ENCODE data around the gene TMPRSS7. TPM values are rescaled to one million over a fixed set of nuclear protein-coding genes. Genes with fewer than 3 reads are reported as not detected.

Gene TMPRSS7
- total RNA-seq, 1 donor: not detected

DNA sequence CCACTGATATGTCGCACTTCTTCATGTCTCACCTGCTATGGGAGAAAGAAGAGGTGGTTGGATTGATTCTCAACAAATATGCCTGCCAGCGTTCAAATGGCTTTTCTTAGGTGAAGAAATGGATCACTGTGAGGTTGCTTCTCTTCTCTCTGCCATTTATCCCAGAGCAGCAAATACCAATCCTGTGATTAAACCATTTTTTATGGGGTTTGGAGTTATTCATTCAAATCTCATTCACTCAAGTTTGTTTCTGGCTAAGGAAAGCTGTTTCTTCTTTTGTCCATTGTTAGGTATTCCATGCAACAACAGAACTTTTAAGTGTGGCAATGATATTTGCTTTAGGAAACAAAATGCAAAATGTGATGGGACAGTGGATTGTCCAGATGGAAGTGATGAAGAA lies 39.5 kb downstream of the TMPRSS7 start:
- H3K9me3 ChIP-seq (ENCODE audit: low read depth, low read length): no peaks in the 10 kb centered on the region
- peaks cover 5% of the 10 kb centered on the region for H3K4me1 ChIP-seq (ENCODE audit: insufficient read depth, low read length)
- no peaks in the 10 kb centered on the region for H3K27me3 ChIP-seq (ENCODE audit: insufficient read depth, low read length)
- no peak overlapping the region for H3K4me3 ChIP-seq (ENCODE audit: low read length)

DNA sequence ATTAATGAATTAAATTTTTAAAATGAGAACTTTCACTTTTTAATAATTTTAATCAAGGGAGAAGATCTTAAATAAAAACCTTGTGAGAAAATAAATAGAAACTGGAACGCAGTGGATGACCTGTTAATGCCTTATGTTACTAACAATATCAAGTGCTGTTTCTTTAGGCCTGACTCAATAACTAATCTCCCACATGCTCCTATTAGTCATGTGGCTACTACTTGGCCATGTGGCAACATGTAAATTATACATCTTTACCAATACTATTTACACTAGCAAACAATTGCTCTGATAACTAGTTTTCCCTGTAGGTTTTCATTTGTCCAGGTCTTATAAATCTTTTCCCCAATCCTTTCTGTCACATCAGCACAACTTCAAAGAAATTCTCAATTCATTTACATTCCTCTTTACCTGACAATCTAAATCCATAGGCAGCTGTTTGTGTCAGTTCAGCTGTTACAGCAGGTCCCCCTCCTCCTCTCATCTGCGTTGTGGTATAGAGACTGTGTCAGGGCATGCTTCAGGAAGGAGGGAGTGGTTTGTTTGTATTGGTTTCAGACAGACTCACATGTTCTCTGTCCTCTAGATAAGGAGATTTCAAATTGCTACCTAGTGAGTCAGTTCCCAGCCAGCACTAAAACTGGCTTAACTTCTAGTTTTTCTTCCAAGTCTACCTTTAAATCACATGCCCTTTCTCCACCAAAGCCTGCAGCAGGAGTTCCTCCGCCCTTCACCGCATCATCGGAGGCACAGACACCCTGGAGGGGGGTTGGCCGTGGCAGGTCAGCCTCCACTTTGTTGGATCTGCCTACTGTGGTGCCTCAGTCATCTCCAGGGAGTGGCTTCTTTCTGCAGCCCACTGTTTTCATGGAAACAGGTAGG lies 40.3 kb downstream of the TMPRSS7 start:
- H3K4me3 ChIP-seq (ENCODE audit: low read length): no peak overlapping the region
- H3K9me3 ChIP-seq (ENCODE audit: low read depth, low read length): no peaks in the 10 kb centered on the region
- no peaks in the 10 kb centered on the region for H3K27me3 ChIP-seq (ENCODE audit: insufficient read depth, low read length)
- peaks cover 5% of the 10 kb centered on the region for H3K4me1 ChIP-seq (ENCODE audit: insufficient read depth, low read length)

DNA sequence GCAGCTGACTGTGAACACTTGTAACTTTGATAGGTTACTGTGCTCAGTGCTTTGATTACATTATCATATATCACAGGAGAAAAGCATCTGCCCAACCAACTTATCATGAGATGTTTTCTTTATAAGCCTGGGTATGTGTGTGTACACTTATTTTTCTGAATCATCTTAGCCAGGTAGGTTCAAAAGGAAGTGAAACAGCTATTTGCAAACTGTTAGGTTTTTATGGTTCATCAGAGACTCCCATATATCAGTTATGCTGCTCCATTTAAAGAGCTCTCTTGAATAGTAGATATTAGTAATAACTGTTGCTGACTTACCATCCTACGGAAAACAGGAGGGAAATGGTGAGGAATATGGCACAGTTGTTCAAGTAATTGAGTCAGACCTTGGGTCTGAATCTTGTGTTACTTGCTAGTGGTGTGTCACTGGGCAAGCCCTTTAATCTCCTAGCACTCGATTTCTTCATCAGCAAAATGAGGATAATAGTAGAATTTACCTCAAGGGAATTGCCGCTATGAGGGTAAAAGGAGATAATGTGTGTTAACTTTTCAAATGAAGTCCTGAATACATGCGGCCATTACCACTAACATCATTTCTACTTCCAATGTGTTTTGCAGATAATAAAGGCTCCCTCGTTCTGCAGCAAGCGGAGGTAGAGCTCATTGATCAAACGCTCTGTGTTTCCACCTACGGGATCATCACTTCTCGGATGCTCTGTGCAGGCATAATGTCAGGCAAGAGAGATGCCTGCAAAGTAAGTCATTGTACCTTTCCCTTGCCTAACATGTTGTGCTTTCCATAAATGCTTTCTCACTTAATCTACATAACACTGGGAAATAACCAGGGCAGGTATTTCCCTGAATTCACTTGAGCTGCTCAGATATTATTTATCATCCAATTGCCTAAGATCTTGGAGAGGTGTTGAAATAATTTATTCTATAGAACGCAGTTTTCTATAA lies 43.9 kb downstream of the TMPRSS7 start:
- Histone ChIP-seq H3K4me1 (ENCODE audit: insufficient read depth, low read length) (peaks cover 5% of the 10 kb centered on the region), H3K27me3 (ENCODE audit: insufficient read depth, low read length) (peaks cover 3% of the 10 kb centered on the region), H3K4me3 (ENCODE audit: low read length) (no peak overlapping the region), H3K9me3 (ENCODE audit: low read depth, low read length) (no peaks in the 10 kb centered on the region)

DNA sequence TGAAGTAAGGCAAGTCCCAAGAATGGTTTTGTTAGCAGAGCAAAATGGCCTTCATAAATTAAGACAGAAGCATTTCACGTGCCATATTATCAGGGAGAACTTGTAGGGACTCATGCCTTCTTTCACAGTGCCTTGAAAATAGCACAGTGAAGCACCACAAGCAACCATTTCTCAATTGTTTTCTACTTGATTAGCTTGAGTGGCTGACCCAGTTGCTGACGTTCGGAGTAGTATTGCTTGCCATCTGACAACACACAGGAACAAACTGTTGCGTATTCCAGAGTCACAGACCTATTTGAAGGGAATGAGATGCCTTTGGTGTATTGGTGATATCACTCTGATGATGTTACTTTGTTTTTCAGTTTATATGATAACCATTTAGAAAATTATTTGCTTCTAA lies 48.7 kb downstream of the TMPRSS7 start:
- Histone ChIP-seq H3K9me3 (ENCODE audit: low read depth, low read length) (no peaks in the 10 kb centered on the region), H3K4me1 (ENCODE audit: insufficient read depth, low read length) (peaks cover 13% of the 10 kb centered on the region), H3K4me3 (ENCODE audit: low read length) (no peak overlapping the region), H3K27me3 (ENCODE audit: insufficient read depth, low read length) (peaks cover 41% of the 10 kb centered on the region)

DNA sequence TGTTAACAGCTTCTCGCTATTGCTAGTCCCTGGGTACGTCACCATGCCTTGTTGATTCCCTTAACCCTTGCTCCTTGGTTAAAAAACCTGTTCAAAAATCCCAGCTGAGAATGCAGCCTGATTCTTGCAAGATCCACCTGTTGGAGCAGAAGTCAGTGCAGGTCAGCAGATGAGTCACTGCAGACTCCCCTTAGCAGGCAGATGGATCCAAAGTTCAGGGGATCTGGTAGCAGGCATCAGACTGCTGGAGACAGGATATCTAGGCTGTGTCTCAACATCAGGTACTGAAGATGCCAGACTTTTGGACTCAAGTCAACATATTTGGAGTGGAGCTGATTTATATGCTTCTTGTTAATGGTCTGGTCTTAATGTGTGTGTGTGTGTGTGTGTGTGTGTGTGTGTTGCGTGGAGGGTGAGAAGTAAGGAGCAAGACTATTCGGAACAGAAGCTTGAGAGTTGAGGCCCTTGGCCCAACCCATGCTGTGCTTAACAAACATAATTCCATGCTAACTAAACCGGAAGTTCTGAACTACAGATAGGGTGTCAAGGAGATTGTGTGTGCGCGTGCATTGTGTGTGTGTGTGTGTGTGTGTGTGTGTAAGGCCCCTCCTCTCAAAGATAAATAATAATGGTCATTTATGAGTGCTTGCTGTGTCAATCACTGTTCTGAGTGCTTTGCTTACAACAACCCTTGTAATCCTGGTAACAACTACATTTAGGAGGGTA lies 50.6 kb downstream of the TMPRSS7 start:
- no peaks in the 10 kb centered on the region for H3K9me3 ChIP-seq (ENCODE audit: low read depth, low read length)
- H3K27me3 ChIP-seq (ENCODE audit: insufficient read depth, low read length): peaks cover 58% of the 10 kb centered on the region
- H3K4me1 ChIP-seq (ENCODE audit: insufficient read depth, low read length): peaks cover 14% of the 10 kb centered on the region
- H3K4me3 ChIP-seq (ENCODE audit: low read length): no peak overlapping the region

DNA sequence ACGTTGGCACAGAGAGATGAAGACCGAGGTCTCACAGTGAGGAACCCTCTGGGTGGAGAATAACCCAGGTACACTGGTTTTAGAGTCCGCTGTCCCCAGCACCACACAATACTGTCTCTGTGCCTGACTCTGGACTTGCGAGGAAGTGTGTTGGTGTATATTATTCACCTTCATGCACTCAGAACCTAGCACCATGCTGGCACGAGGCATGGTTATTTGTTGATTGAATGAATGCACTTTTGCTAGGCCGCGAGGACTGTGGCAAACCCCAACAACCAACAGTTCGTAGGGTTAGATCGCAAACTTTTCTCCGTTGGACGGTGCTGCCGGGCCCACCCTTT lies 51.2 kb downstream of the TMPRSS7 start:
- H3K4me1 ChIP-seq (ENCODE audit: insufficient read depth, low read length): peaks cover 20% of the 10 kb centered on the region
- H3K27me3 ChIP-seq (ENCODE audit: insufficient read depth, low read length): peaks cover 61% of the 10 kb centered on the region
- H3K4me3 ChIP-seq (ENCODE audit: low read length): no peak overlapping the region
- H3K9me3 ChIP-seq (ENCODE audit: low read depth, low read length): no peaks in the 10 kb centered on the region

- peaks cover 61% of the 10 kb centered on the region for H3K27me3 ChIP-seq (ENCODE audit: insufficient read depth, low read length)
- no peaks in the 10 kb centered on the region for H3K9me3 ChIP-seq (ENCODE audit: low read depth, low read length)
- H3K4me3 ChIP-seq (ENCODE audit: low read length): peak within 1 kb of the TSS; percentile 31
- peaks cover 23% of the 10 kb centered on the region for H3K4me1 ChIP-seq (ENCODE audit: insufficient read depth, low read length)
Measured at GRCh38 chr3:112086076-112086854, 51.7 kb downstream of the TMPRSS7 start, which contains the start of gene C3orf52. Gene C3orf52 (plus strand): TSS chr3:112086389. CDS start chr3:112086408, 19 bp downstream.

DNA sequence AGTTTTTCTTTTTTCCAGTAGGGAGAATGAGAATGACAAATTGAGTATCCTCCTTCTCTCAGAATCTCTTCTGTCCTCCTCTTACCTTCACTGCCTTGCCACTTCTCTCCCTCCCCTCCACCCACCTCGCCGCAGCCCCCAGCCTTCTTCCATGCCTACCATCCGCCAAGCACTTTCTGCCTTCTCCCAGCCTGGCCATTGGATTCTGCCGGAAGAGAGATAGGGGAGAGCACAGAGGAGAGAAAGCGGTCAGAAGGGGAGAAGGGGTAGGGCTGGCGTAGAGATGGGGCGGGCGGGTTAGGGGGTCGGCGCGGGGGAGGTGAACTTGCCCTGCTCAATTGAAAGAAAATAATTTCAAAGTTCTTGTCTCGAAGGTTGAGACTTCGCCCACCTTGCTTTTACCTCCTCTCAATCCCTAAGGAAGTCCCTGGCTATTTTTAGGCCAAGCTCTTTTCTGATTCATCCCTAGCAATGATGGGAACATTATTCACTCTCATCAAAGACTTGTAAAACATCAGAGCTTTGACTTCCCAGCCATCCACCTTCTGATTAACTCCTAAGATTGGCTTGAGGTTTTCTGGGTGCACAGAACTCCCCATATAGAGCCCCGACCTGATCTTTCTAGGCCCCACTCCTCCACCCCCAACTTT lies 52.5 kb downstream of the TMPRSS7 start:
- Histone ChIP-seq H3K27me3 (ENCODE audit: insufficient read depth, low read length) (peaks cover 62% of the 10 kb centered on the region), H3K9me3 (ENCODE audit: low read depth, low read length) (no peaks in the 10 kb centered on the region), H3K4me1 (ENCODE audit: insufficient read depth, low read length) (peaks cover 23% of the 10 kb centered on the region), H3K4me3 (ENCODE audit: low read length) (peak overlapping the region; percentile 31)

GRCh38 chr3:112087746-112088145 lies 53.2 kb downstream of the TMPRSS7 start:
- Histone ChIP-seq H3K4me3 (ENCODE audit: low read length) (no peak overlapping the region), H3K4me1 (ENCODE audit: insufficient read depth, low read length) (peaks cover 29% of the 10 kb centered on the region), H3K27me3 (ENCODE audit: insufficient read depth, low read length) (peaks cover 68% of the 10 kb centered on the region), H3K9me3 (ENCODE audit: low read depth, low read length) (no peaks in the 10 kb centered on the region)

- H3K4me3 ChIP-seq (ENCODE audit: low read length): no peak overlapping the region
- no peaks in the 10 kb centered on the region for H3K9me3 ChIP-seq (ENCODE audit: low read depth, low read length)
- H3K4me1 ChIP-seq (ENCODE audit: insufficient read depth, low read length): peaks cover 31% of the 10 kb centered on the region
- peaks cover 64% of the 10 kb centered on the region for H3K27me3 ChIP-seq (ENCODE audit: insufficient read depth, low read length)
Measured at GRCh38 chr3:112088944-112089343, 54.4 kb downstream of the TMPRSS7 start.

GRCh38 chr3:112089956-112090886 lies 55.7 kb downstream of the TMPRSS7 start:
- H3K4me3 ChIP-seq (ENCODE audit: low read length): no peak overlapping the region
- H3K4me1 ChIP-seq (ENCODE audit: insufficient read depth, low read length): peaks cover 31% of the 10 kb centered on the region
- H3K9me3 ChIP-seq (ENCODE audit: low read depth, low read length): no peaks in the 10 kb centered on the region
- H3K27me3 ChIP-seq (ENCODE audit: insufficient read depth, low read length): peaks cover 52% of the 10 kb centered on the region

GRCh38 chr3:112090887-112091586 lies 56.5 kb downstream of the TMPRSS7 start:
- peaks cover 49% of the 10 kb centered on the region for H3K27me3 ChIP-seq (ENCODE audit: insufficient read depth, low read length)
- H3K4me1 ChIP-seq (ENCODE audit: insufficient read depth, low read length): peaks cover 27% of the 10 kb centered on the region
- no peak overlapping the region for H3K4me3 ChIP-seq (ENCODE audit: low read length)
- no peaks in the 10 kb centered on the region for H3K9me3 ChIP-seq (ENCODE audit: low read depth, low read length)

Data from mononuclear cell (primary cell).